Cerebellar cortex (tissue), 1 donor: Measurements from ENCODE around the gene TP63.
A peak's percentile ranks its signal among the peaks of the same experiment; 100 is the strongest.
"Not testable (repeated sequence)": the region's sequence is repeated elsewhere in the genome, so short reads cannot be mapped to it uniquely, and the experiment has no call there.

Source experiments
- DNase-seq: peaks from one replicate; pipeline ENCODE4 v3.0.0-alpha.2; 2015; ENCODE audit warnings: low spot score

Gene TP63

DNA sequence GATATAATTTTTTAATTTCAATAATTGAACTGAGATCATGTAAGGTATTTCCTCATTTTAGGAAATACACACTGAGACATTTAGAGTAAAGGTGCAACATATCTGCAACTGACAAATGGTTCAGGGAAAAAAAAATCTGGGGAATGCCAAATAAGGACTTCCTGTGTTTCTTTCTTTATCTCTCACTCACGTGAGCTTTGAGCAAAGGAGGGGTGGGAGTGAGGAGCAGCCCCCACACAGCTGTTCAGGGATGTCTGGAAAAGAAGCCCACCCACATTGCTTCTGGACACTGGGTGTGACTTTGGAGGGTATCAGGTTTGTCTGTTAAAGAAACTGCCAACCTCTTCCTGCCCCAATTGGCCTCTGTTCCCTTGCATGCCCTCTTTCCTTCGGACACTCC, 5.6 kb upstream of the TP63 start:
- DNase-seq: no peak

DNA sequence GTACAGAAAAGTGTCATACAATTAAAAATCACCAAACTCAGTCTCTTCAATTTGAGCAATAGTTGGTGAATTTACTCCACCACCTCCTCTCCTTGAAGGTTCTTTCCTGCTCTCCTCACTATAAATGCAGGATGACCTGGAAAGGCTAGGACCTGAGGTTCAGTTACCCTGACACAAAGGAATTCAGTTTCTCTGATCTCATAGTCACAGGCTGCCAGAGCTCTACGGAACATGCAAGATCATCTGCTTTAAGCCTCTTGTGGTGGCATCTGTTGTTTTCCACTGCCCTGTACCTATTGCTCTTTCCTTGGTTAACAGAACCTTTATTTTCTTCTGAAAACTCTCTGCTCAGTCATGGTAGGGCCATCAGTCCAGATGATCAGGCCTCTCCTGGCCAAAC, 4.9 kb upstream of the TP63 start:
- DNase-seq: no peak

DNA sequence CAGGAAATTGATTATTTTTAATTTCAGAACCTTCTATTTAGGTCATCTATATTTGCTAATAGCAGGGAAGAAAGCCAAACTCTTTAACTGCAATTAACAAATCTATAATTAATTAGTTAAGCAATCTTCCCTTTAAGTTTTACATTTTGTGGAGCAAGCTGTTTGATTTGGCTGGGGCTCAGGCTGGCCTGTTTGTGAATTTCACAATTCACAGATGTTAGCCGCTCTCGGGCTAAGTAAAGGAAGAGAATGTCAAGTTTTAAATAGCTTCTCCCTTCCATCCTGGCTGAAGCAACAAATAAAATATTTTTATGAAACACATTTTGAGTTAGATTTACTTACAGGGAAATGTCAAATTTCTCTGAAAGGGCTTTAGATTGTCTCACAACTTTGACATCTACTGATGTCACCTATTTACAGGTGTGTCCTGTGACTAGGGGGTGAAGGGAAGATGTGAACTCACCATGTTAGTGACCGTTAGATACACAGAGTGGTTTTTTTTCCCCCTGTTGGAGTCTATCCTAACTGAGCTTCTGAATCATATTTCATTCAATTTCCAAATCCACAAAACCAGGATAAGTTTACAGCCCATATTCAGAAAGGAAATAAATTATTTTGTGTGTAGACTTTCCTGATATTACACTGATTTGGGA, 1.3 kb upstream of the TP63 start:
- DNase-seq: no peak

DNA sequence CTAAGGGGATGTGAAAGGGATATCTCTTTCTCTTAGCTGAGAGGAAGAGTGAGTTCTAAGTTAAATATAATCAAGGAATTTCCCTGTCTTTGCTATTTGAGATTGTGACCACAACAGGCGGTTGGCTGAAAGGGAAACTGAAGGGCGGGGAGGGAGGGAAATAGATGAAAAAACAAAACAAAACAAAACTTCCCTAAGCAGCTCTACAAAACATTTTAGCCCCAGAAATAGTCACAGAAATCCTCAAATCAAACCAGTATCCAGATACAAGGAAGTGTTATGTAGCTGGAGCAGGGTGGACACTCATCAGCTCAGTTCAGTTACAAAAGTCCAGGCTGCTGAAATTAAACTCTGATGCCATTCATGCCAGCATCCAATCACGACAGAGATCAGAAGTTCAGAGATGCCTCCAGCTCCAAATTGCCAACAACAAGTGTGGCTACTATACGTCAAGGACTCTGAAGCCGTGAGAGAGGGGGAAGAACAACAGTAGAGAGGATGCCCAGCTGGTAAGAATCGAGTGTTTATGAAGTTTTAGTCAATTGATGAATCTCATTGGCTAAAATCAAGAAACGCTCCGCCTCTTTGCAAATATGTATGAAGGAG, 319 bp upstream of the TP63 start:
- no peak for DNase-seq

DNA sequence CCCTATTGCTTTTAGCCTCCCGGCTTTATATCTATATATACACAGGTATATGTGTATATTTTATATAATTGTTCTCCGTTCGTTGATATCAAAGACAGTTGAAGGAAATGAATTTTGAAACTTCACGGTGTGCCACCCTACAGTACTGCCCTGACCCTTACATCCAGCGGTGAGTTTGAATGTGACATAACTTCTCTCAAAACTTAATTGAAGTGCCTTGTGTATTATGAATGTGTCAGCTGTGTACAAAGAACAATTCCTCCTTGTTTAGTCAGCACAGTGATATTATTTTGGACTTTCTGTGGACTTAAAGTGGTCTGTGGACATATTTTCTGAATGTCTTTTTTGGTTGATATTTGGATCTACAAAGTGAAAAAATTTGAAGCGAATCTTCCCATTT, 220 bp downstream of the TP63 start:
- no peak for DNase-seq

DNA sequence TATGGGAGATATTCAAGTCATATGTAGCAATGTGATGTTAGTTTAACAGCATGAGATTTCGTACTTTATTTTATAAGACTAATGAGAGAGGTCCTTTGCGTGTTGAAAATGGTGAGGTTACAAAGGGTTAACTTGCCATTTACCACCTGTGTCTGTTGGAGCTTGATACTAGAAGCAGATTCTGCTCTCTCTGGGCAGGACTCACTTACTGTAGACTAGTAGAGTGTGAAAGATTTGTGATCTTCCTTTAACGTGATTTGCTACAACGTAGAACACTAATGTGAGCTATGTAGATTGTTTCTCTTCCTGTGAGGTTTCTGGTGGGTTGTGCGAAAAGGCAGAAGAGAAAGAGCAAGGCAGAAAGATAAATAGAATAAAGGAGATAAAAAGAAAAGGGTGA, 1.1 kb downstream of the TP63 start:
- DNase-seq: no peak

DNA sequence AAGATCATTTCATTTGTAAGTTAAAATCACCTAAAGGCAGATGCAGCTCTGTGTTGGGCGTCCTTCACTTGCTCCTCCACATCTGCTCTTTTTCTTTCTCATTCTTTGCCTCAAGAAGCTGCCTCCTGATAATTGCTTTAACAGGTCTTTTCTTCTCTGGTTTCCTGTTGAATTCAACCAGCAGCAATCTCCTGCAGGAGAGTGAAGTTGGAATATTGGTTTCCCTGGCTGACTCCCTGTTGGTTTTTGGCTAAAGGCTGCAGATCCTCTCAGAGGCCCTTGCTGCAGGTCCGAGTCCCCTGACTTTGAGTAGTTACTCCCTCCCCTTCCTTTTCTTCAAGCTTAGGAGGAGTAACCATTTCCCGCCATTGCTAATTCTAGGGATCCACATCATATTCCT, 4.2 kb downstream of the TP63 start:
- DNase-seq: no peak

DNA sequence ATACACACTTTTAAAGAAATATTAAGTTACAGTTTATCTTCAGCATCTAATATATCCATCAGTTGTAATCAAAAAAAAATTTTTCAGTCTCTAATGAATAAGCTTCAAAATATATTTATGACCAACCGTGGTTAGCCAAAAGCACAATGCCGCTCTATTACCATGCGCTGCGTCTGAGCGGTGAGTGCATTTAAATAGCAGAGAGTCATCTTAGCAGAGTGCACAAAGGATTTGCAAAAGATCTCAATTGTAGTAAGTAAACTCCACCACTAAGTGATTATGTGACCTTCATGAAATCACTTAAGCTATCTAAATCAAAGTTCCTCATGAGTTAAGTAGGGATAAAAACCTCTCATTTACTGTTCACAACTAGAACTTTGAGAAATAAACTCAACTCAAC, 4.9 kb downstream of the TP63 start:
- no peak for DNase-seq

DNA sequence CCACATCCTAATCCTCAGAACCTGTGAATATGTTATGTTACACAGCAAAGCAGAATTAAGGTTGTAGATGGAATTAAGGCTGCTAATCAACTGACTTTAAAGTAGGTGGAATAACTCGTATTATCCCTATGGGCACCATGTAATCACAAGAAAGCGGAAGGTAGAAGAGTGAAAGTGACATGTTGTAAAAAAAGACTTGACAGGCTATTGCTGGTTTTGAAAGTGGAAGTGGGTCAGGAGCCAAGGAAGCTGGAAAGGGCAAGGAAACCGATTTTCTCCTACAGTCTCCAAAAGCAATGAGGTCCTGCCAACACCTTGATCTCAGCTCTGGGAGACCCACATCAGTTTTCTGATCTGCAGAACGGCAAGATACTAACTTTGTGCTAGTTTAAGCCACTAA, 6.6 kb downstream of the TP63 start:
- DNase-seq: no peak

DNA sequence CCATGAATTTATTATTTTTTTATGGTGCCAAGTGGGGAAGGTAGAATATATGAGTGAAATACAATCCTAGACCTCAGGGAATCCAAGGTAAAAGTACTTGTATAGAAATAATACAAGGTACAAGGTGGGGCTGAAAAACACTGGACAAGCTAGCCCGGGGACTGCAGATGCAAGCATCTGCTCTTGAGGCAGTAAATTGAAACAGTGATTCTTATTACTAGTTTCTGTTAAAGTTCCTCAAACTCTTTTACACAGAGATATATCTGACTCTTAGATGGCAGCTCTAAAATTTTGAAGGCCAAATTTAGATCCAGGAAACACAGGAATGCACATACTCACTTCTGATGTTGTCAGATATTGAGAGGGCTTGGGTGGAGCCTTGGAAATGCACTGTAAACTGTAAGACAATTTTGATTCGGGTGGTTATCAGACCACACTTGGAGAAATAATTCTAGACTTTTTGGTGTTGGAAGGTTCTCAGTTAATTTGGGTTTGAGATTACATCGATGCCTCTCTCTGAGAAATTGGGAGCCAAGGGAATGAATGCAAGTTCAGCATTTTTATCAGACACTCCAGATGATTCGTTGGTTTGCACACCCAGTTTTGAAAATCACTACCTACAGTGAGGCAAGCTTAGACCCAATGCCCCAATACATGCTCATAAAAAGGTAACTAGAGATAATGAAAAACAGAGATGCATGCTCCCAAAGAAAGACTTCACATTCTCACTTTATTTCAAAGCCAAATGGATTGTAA, 7.3 kb downstream of the TP63 start:
- DNase-seq: no peak

DNA sequence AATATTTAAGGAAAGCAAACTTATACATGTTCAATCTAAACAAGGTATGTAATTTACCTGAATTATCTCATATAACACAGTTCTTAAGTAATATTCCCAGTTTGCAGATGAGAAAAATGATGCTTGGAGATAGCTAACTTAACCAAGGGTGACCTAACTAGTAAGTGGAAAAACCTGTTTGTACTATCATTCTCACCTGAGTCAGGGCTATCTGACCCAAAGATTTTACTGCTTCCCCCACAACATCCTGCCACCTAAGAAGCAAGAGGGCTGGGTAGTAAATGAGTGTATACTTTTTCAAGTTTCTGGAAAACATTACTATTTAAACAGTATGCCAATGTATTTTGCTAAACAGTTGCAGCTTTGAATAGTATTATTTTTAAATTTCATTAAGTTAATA, 10.6 kb downstream of the TP63 start:
- DNase-seq: no peak

DNA sequence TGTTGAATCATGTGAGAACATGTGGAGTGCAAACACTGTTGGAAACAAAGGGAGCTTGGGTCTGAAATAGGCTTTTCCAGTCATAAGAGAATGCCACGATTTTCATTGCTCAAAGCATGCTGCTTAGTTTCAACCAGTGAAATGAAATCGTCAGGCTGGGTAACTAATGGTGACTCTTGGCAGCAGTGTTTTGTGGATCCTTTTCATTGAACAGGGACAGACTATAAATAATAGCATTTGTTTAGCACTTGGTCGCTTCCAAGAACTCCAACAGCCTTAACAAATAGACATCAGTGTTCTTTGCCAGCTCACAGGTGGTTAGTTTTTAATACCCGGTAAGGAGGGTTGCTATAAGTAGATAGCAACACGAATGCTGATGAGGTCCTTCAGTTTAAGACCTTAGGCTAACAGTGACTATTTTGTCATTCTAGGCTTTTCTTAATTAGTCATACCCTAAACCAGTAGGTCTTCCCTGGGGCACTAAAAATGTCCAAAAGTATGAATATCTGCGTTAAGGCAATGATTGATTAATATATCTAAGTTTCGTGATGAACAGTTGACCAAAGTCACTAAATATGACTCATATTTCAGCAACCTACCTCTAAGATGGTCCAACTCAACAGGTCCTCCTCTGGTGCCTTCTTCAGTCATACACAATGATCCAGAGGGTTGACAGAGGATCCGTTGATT, 15.8 kb downstream of the TP63 start:
- no peak for DNase-seq

DNA sequence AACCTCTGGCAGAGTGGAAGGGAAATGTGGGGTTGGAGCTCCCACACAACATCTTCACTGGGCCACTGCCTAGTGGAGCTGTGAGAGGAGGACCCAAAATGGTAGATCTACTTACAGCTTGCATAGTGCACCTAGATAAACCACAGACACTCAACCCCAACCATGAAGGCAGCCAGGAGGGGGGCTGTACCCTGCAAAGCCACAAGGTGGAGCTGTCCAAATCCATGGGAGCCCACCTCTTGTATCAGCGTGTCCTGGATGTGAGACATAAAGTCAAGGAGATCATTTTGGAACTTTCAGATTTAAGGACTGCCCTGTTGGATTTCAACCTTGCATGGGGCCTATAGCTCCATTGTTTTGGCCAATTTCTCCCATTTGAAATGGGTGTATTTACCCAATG, 20.9 kb downstream of the TP63 start:
- peak; percentile 15 for DNase-seq

DNA sequence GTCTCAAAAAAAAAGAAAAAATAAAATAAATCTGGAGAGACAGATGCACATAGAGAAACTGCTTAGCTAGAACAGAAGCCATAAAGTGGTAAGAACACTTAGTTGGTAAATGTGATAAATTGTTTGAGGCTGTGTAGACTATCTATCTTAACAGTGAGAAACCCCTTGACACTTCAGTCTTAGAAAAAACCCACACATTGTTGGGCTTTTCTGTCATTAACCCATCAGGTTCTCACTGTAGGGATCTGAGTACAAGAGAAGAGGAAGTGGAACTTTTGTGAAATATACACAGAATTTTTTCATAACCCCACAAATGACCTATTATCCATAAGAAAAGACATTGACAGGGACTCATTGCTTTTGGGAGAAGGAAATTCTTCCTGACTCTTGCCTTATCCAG, 24.4 kb downstream of the TP63 start:
- no peak for DNase-seq

DNA sequence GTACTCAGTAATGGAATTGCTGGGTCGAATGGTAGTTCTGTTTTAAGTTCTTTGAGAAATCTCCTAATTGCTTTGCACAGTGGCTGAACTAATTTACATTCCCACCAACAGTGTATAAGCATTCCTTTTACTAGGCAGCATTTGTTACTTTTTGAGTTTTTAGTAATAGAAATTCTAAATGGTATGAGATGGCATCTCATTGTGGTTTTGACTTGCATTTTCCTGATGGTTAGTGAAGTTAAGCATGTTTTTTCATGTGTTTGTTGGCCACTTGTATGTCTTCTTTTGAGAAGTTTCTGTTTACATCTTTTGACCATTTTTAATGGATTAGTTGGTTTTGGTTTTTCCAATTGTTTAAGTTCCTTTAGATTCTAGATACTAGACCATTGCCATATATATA, 28.4 kb downstream of the TP63 start:
- DNase-seq: no peak

DNA sequence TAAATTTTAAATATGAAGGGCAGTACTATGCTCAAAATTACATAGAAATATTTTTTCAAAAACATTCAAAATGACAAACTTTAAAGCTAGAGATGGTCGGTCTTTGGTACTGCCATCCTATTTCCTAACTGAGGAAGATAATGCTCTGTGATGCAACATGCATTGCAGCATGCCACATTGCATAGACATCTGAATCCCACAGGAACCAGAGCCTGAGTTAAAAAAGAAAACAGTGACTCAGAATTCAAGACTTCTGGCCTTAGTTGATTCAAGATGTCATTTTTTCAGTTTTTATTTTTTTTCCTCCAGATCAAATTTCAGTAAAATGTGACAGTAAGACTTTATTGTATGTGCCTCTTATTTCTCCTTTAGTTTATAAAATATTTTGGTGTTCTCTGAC, 33.1 kb downstream of the TP63 start:
- no peak for DNase-seq

DNA sequence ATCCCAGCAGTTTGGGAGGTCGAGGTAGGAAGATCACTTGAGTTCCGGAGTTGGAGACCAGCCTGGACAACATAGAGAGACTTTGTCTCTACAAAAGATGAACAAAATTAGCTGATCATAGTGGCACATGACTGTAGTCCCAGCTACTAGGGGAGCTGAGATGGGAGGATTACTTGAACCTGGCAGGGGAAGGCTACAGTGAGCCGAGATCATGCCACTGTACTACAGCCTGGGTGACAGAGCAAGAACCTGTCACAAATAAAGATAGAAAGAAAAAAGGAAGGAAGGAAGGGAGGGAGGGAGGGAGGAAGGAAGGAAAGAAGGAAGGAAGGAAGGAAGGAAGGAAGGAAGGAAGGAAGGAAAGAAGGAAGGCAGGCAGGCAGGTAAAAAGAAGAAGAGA, 41.2 kb downstream of the TP63 start:
- DNase-seq: not testable (repeated sequence)

DNA sequence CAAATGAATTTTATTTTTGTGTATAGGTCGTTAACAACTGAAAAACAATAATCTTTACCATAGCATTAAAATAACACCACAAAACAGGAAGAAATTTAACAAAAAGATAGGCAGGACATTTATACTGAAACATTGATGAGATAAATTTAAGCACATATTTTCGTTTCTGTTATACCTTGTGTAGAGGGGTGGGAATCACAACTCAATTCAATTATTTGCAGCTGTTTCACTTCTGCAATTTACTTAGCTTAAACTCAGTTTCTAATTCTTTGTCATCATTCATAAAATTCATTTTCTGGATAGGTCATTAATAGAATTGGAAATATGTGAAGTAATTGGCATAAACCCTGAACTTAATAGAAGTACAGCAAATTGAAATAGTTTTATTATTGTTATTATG, 42.3 kb downstream of the TP63 start:
- no peak for DNase-seq

DNA sequence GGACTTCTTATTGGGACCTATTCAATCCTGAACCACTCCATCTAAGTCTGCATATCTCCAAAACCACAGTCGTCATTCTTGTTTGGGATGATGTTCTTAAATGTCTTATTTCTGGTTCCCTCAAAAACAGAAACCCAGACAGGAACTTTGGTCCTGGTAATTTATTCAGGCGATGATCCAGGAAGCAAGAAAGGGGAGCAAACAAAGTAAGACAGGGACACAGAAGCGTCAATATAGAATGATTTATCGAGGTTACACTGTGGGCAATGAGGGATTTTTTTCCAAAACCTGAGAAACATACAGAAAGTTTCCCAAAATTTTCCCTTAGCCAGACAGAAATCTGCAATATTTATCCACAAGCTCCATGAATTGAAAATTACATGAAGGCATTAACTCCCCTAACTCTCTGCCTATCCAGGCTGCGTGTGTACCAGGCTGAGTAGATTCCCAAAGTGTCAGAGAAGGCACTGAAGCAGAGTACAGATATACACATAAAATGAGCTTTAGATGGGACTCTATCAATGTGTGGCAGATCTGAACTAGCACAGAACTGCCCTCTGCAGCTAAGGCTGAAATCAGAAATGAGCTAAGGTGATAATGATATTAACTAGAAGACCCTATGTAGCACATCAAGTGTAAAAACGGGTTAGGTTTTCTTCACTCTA, 43.2 kb downstream of the TP63 start:
- no peak for DNase-seq

DNA sequence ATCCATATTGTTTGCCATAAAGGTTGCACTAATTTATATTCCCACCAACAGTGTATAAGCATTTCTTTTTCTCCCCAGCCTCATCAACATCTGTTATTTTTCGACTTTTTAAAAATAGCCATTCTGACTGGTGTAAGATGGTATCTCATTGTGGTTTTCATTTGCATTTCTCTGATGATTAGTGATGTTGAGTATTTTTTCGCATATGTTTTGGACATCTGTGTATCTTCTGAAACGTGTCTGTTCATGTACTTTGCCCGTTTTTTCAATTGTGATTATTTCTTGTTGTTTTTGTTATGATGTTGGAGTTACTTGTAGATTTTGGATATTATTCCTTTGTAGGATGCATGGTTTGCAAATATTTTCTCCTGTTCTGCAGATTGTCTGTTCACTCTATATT, 46.5 kb downstream of the TP63 start:
- DNase-seq: no peak

DNA sequence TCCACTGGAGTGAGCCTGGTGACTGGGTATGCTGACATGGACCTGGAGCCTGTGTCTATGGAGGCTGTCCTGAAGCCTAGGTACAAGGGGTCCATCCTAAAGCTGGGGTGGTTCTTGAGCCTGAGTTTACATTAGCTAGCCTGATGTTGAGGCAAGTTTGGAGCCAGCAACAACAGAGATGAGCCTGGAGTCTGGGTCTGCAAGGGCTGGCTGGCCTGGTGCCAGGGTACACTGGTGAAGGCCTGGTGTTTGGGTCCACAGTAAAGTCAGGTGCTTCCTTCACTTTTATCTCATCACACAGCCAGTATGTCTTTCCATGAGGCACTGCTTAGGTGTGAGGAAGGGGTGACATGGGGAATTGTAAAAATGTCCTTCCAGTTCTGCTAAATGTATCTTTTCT, 49.5 kb downstream of the TP63 start:
- DNase-seq: no peak

DNA sequence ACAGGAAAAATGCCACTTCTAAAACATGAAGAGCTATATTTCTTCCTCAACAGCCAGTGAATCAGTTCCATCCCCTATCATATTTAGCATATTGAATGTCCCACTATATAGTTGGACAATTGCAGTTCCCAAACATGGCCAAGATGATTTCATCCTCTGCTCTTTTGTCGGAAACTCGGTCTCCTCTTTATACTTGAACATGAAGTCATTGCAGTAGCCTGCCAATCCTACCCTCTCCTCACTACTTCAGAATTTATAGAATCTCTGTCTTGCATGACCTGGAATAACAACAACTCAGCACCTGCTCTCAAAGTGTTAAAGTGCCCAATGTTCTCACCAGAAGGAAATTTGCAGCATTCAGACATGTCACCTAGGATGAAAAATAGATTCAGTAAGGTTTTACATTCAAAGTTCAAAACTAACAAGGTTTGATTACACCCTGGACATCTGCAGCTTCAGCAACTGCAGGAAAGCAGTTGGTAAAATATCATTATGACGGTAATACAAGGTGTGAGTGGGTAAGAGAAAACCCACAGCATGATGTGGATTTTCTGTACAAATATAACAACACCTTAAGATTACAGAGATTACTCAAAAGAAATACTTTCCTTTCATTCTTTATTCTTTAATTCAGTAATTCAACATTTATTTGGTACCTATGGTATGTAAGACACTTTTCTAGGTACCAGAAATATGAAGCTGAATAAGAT, 52.5 kb downstream of the TP63 start:
- no peak for DNase-seq
